SK-N-SH treated with all-trans-retinoic acid at 6 μM for 48 hours (cell line): ENCODE results near the gene RAC2.

Experiments
- CREB5 ChIP-seq: fragments of 250-450 bp; sonication (Bioruptor Pico); IDR thresholded peaks from 2 replicates; pipeline ENCODE4 v1.5.1; 2020; ENCODE audit warnings: low read depth, mild to moderate bottlenecking, moderate library complexity
- ESRRG ChIP-seq: fragments of 250-450 bp; sonication (Bioruptor Pico); IDR thresholded peaks from 2 replicates; pipeline ENCODE4 v1.6.1; 2021; ENCODE audit warnings: mild to moderate bottlenecking
- ISL1 ChIP-seq: fragments of 250-450 bp; sonication (Bioruptor Pico); IDR thresholded peaks from 2 replicates; pipeline ENCODE4 v2.1.2; 2022; ENCODE audit warnings: mild to moderate bottlenecking, moderate library complexity
- PPARA ChIP-seq: fragments of 250-450 bp; sonication (Bioruptor Pico); IDR thresholded peaks from 2 replicates; pipeline ENCODE4 v1.5.0; 2020; ENCODE audit warnings: mild to moderate bottlenecking, borderline replicate concordance
- RARB ChIP-seq: fragments of 250-450 bp; sonication (Bioruptor Pico); IDR thresholded peaks from 2 replicates; pipeline ENCODE4 v1.8.0; 2021; ENCODE audit warnings: mild to moderate bottlenecking, moderate library complexity
- SNAI2 ChIP-seq: fragments of 250-450 bp; sonication (Bioruptor Pico); IDR thresholded peaks from 2 replicates; pipeline ENCODE4 v1.5.0; 2020; ENCODE audit warnings: mild to moderate bottlenecking, moderate library complexity
- ZFP3 ChIP-seq: fragments of 250-450 bp; sonication (Bioruptor Pico); IDR thresholded peaks from 2 replicates; pipeline ENCODE4 v1.5.0; 2020; ENCODE audit warnings: mild to moderate bottlenecking, moderate library complexity
- TF ChIP-seq, protein P1 (sequence below): fragments of 250-450 bp; sonication (Bioruptor Pico); IDR thresholded peaks from 2 replicates; pipeline ENCODE4 v1.8.0; 2020; ENCODE audit warnings: mild to moderate bottlenecking, moderate library complexity, borderline replicate concordance

GRCh38 chr22:37232140-37232998 is 11.7 kb downstream of the RAC2 start:
- no peak for TF ChIP-seq ZFP3 (CRISPR knock-in tag)
- no peak for TF ChIP-seq ESRRG (CRISPR knock-in tag)
- TF ChIP-seq, protein P1, sequence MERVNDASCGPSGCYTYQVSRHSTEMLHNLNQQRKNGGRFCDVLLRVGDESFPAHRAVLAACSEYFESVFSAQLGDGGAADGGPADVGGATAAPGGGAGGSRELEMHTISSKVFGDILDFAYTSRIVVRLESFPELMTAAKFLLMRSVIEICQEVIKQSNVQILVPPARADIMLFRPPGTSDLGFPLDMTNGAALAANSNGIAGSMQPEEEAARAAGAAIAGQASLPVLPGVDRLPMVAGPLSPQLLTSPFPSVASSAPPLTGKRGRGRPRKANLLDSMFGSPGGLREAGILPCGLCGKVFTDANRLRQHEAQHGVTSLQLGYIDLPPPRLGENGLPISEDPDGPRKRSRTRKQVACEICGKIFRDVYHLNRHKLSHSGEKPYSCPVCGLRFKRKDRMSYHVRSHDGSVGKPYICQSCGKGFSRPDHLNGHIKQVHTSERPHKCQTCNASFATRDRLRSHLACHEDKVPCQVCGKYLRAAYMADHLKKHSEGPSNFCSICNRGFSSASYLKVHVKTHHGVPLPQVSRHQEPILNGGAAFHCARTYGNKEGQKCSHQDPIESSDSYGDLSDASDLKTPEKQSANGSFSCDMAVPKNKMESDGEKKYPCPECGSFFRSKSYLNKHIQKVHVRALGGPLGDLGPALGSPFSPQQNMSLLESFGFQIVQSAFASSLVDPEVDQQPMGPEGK = no peak
- no peak for TF ChIP-seq RARB
- TF ChIP-seq SNAI2 (CRISPR knock-in tag) = no peak
- no peak for TF ChIP-seq CREB5 (CRISPR knock-in tag)
- TF ChIP-seq ISL1 = no peak
- TF ChIP-seq PPARA (CRISPR knock-in tag) = no peak
